Peyer's patch (tissue), 4 donors: ENCODE measurements around the gene COLEC11. TPM values are rescaled to one million over a fixed set of nuclear protein-coding genes. Genes with fewer than 3 reads are reported as not detected.
A peak's percentile ranks its signal among the peaks of the same experiment; 100 is the strongest.

Source experiments
- DNase-seq, 3 donors: peaks; one replicate each; pipeline ENCODE4 v3.0.0-alpha.2; 2017 to 2019
- H3K27ac ChIP-seq, 4 donors: fragments of 200-600 bp; sonication (generic); one replicate each; pipeline ENCODE4 v1.5.1; 2016 to 2019
- H3K27me3 ChIP-seq, 2 donors: fragments of 200-600 bp; sonication (generic); one replicate each; pipeline ENCODE4 v1.5.1; 2019
- H3K36me3 ChIP-seq, 3 donors: fragments of 200-600 bp; sonication (generic); one replicate each; pipeline ENCODE4 v1.5.1; 2016 to 2019
- H3K4me1 ChIP-seq, 4 donors: fragments of 200-600 bp; sonication (generic); one replicate each; pipeline ENCODE4 v1.5.1; 2016 to 2019
- H3K4me3 ChIP-seq, 4 donors: fragments of 200-600 bp; sonication (generic); 1 replicate in 3 of 4; 2 replicates in 1 of 4; pipeline ENCODE4 v1.5.1; 2016 to 2019; ENCODE audit warnings: mild to moderate bottlenecking in 1 of 4
- H3K9me3 ChIP-seq, 4 donors: fragments of 200-600 bp; sonication (generic); one replicate each; pipeline ENCODE4 v1.5.1; 2016 to 2019; ENCODE audit warnings: mild to moderate bottlenecking in 1 of 4
- CTCF ChIP-seq, 6 experiments: fragments of 450-650 bp in 4 of 6; fragments of 200-600 bp in 2 of 6; sonication (generic) in 1 of 6; IDR thresholded peaks; one replicate each; pipeline ENCODE4 v1.5.1; 2017 to 2019; ENCODE audit warnings: antibody characterized with exemption in 6 of 6, mild to moderate bottlenecking in 3 of 6, moderate library complexity in 1 of 6
- POLR2A ChIP-seq, 2 donors: fragments of 450-650 bp; IDR thresholded peaks; one replicate each; pipeline ENCODE4 v1.5.1; 2017; ENCODE audit warnings: antibody characterized with exemption in 2 of 2, mild to moderate bottlenecking in 2 of 2, moderate library complexity in 2 of 2
- total RNA-seq, 4 donors: library from RNA; depleted of rRNA; stranded (reverse); fragments of >200 nt; gene quantifications; one replicate each; pipeline ENCODE4 v1.1.0, GENCODE V29; 2016

The COLEC11 gene
- total RNA-seq, 4 donors from 2014 or later, result 0.70 to 5.8 (median 1.1) TPM; not detected in 1

GRCh38 chr2:3647831-3648651, 53.1 kb downstream of the COLEC11 start:
- peak in 1 of 3 donors; percentile 41 for DNase-seq
- H3K27ac ChIP-seq, result no peak overlapping the region
- H3K27me3 ChIP-seq, result no peaks in the 10 kb centered on the region
- H3K9me3 ChIP-seq, result no peaks in the 10 kb centered on the region
- no peaks in the 10 kb centered on the region for H3K36me3 ChIP-seq
- TF ChIP-seq POLR2A (IDR thresholded peaks at IDR 0.05) (no peak), CTCF (IDR thresholded peaks at IDR 0.05) (no peak)
- H3K4me1 ChIP-seq, result peaks cover 0 to 13% (median 3%) of the 10 kb centered on the region in 4 donors
- H3K4me3 ChIP-seq, result no peak overlapping the region

- no peaks in the 10 kb centered on the region for H3K9me3 ChIP-seq
- peaks cover 0 to 13% (median 3%) of the 10 kb centered on the region in 4 donors for H3K4me1 ChIP-seq
These were observed 53.8 kb downstream of the COLEC11 start for GRCh38 chr2:3648652-3649177.

GRCh38 chr2:3649581-3649980, 54.7 kb downstream of the COLEC11 start:
- DNase-seq, result peak in 1 of 3 donors; percentile 15
- Histone ChIP-seq H3K36me3 (no peaks in the 10 kb centered on the region), H3K4me1 (peaks cover 0 to 13% (median 3%) of the 10 kb centered on the region in 4 donors), H3K27me3 (no peaks in the 10 kb centered on the region), H3K9me3 (no peaks in the 10 kb centered on the region), H3K27ac (no peak overlapping the region), H3K4me3 (no peak overlapping the region)
- TF ChIP-seq POLR2A (IDR thresholded peaks at IDR 0.05) (no peak), CTCF (IDR thresholded peaks at IDR 0.05) (no peak)

More at GRCh38 chr2:3648652-3649177, 53.8 kb downstream of the COLEC11 start:
- DNase-seq, result peak in 1 of 3 donors; percentile 19
- Histone ChIP-seq H3K4me3 (no peak overlapping the region), H3K27me3 (no peaks in the 10 kb centered on the region), H3K36me3 (no peaks in the 10 kb centered on the region), H3K27ac (no peak overlapping the region)
- TF ChIP-seq CTCF (IDR thresholded peaks at IDR 0.05) (no peak), POLR2A (IDR thresholded peaks at IDR 0.05) (no peak)

GRCh38 chr2:3650140-3650920, 55.4 kb downstream of the COLEC11 start:
- Histone ChIP-seq H3K4me1 (peaks cover 0 to 13% (median 3%) of the 10 kb centered on the region in 4 donors), H3K4me3 (no peak overlapping the region), H3K27ac (no peak overlapping the region), H3K27me3 (no peaks in the 10 kb centered on the region), H3K9me3 (no peaks in the 10 kb centered on the region), H3K36me3 (no peaks in the 10 kb centered on the region)
- peak in 1 of 3 donors; percentile 44 for DNase-seq
- no peak for TF ChIP-seq POLR2A (IDR thresholded peaks at IDR 0.05)
- no peak for TF ChIP-seq CTCF (IDR thresholded peaks at IDR 0.05)
